ENCODE results near the gene IPCEF1. TPM values are rescaled to one million over a fixed set of nuclear protein-coding genes. Genes with fewer than 3 reads are reported as not detected.

The IPCEF1 gene
- total and polyA plus RNA-seq, 2 of the 4 experiments (the other 2 are of a cell fraction): under 0.01 to 0.03 TPM

- Histone ChIP-seq H3K79me1 (ENCODE audit: low read depth in 1 of 2, low read length in 2 of 2) (no peaks in the 10 kb centered on the region), H3K4ac (ENCODE audit: low read depth, low read length) (no peak overlapping the region), H3K9me1 (ENCODE audit: insufficient read depth, low read length) (no peaks in the 10 kb centered on the region), H3K14ac (replicated peaks; ENCODE audit: low read depth, low read length) (no peak overlapping the region), H3K18ac (ENCODE audit: low read depth, low read length) (no peak overlapping the region), H2AK5ac (ENCODE audit: low read depth, low read length) (no peak overlapping the region), H4K5ac (ENCODE audit: low read depth, low read length) (no peak overlapping the region), H3K56ac (ENCODE audit: extremely low read depth, insufficient read depth, low read length) (no peak overlapping the region), H3K4me1 (ENCODE audit: control insufficient read depth, insufficient read depth, low read length) (peaks cover 4% of the 10 kb centered on the region; the same call in 1 of the 2 replicates), H4K8ac (ENCODE audit: low read depth in 2 of 2, low read length in 2 of 2) (no peak overlapping the region), H3K27ac (ENCODE audit: insufficient read depth, low read length) (no peak overlapping the region), H4K20me1 (ENCODE audit: insufficient read depth, low read length) (no peaks in the 10 kb centered on the region), H3K27me3 (ENCODE audit: control insufficient read depth, insufficient read depth, low read length) (no peaks in the 10 kb centered on the region), H3K4me3 (ENCODE audit: insufficient read depth, low read depth, low read length) (no peak overlapping the region), H2BK5ac (ENCODE audit: low read depth, low read length, poor library complexity, severe bottlenecking) (no peak overlapping the region), H3K9me3 (ENCODE audit: control insufficient read depth, insufficient read depth, low read length) (no peaks in the 10 kb centered on the region), H2BK120ac (ENCODE audit: low read depth, low read length) (no peak overlapping the region), H2AFZ (replicated peaks; ENCODE audit: low read length, poor library complexity) (no peak overlapping the region), H3K9ac (ENCODE audit: low read depth, low read length) (no peak overlapping the region), H2BK20ac (ENCODE audit: low read depth, low read length) (no peak overlapping the region), H3K36me3 (ENCODE audit: control insufficient read depth, insufficient read depth, low read length) (no peaks in the 10 kb centered on the region), H4K91ac (ENCODE audit: insufficient read depth, low read depth, low read length) (no peak overlapping the region), H3K23ac (ENCODE audit: low read depth, low read length) (no peak overlapping the region), H3K4me2 (ENCODE audit: low read depth, low read length) (no peak overlapping the region), H2BK15ac (ENCODE audit: low read depth, low read length) (no peak overlapping the region), H2AK9ac (replicated peaks; ENCODE audit: low read depth, low read length, poor library complexity) (no peak overlapping the region)
- DNase-seq (no peak), ATAC-seq (ENCODE audit: low read depth) (no peak)
- POLR2A ChIA-PET (ENCODE audit: unreplicated experiment): no interaction called here
- WGBS, 2 experiments (ENCODE audit: extremely low coverage in 2 of 2, insufficient read length in 1 of 2): 60% methylated on average over 1 of the region's 2 CpGs; no CpG with 5 or more reads in 1 of the 2 experiments
- no TSS peak for BruUV-seq (replicated peaks)
- dilution Hi-C loops (cut with HindIII; ENCODE audit: low sequenced_read_pairs, unreplicated experiment) (loop anchor here (25.0 kb wide), 1 partner anchor 195 kb away; the partner anchor contains the start of gene IPCEF1), in situ Hi-C loops (cut with MboI; ENCODE audit: low sequenced_read_pairs) (loop anchor here (25.0 kb wide), 1 partner anchor 1130 kb away; no protein-coding TSS in a partner anchor), intact Hi-C loops (cut with micrococcal nuclease) (no loop called here)
- CTCF ChIA-PET: no interaction called here
- TF ChIP-seq MAZ (IDR thresholded peaks at IDR 0.05; ENCODE audit: borderline replicate concordance, low read depth, low read length): no peak
- no peak for TF ChIP-seq USF2 (IDR thresholded peaks at IDR 0.05; ENCODE audit: low read depth, low read length)
- TF ChIP-seq CTCF (conservative IDR thresholded peaks at IDR 0.05; ENCODE audit: low read depth, low read length): no peak
- TF ChIP-seq BHLHE40 (IDR thresholded peaks at IDR 0.05; ENCODE audit: low read depth, low read length): no peak
- no peak for TF ChIP-seq SMC3 (IDR thresholded peaks at IDR 0.05; ENCODE audit: low read depth, low read length)
- TF ChIP-seq MXI1 (IDR thresholded peaks at IDR 0.05; ENCODE audit: borderline replicate concordance, low read depth, low read length): no peak
- no peak for TF ChIP-seq POLR2A (IDR thresholded peaks at IDR 0.05; ENCODE audit: low read depth, low read length)
- no peak for TF ChIP-seq NFE2L2 (IDR thresholded peaks at IDR 0.05; ENCODE audit: low read depth, low read length)
- no peak for TF ChIP-seq RAD21 (IDR thresholded peaks at IDR 0.05; ENCODE audit: low read length)
- TF ChIP-seq CHD1 (IDR thresholded peaks at IDR 0.05; ENCODE audit: low read depth, low read length): no peak
- TF ChIP-seq MAFK (IDR thresholded peaks at IDR 0.05; ENCODE audit: low read depth, low read length): no peak
- TF ChIP-seq RFX5 (IDR thresholded peaks at IDR 0.05; ENCODE audit: low read depth, low read length): no peak
- TF ChIP-seq CEBPB (IDR thresholded peaks at IDR 0.05; ENCODE audit: low read depth, low read length): no peak
- no peak for TF ChIP-seq FOS (IDR thresholded peaks at IDR 0.05; ENCODE audit: low read depth, low read length)
- TF ChIP-seq ELK1 (IDR thresholded peaks at IDR 0.05; ENCODE audit: borderline replicate concordance, low read depth, low read length): no peak
- no peak for TF ChIP-seq RCOR1 (IDR thresholded peaks at IDR 0.05; ENCODE audit: insufficient replicate concordance, low read length)
Measured at GRCh38 chr6:154167126-154167525, 189.5 kb downstream of the IPCEF1 start.
